Measurements from ENCODE around the gene MTFR2. TPM values are rescaled to one million over a fixed set of nuclear protein-coding genes. Genes with fewer than 3 reads are reported as not detected.
A peak's percentile ranks its signal among the peaks of the same experiment; 100 is the strongest.
"Not testable (repeated sequence)": the region's sequence is repeated elsewhere in the genome, so short reads cannot be mapped to it uniquely, and the experiment has no call there.

The MTFR2 gene
- polyA plus RNA-seq, 2 of the 4 experiments (the other 2 are of a cell fraction): 11.8 to 20.1 TPM

DNA sequence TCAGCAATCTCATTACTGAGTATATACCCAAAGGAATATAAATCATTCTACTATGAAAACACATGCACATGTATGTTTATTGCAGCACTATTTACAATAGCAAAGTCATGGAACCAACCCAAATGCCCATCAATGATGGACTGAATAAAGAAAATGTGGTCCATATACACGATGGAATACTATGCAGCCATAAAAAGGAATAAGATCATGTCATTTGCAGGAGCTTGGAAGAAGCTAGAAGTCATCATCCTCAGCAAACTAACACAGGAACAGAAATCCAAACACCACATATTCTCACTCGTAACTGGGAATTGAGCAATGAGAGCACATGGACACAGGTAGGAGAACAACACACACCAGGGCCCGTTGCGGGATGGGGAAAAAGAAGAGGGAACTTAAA, 25.1 kb downstream of the MTFR2 start:
- Histone ChIP-seq H3K4me1 (peaks cover 13% of the 10 kb centered on the region; the same call in 2 of the 3 replicates), H3K27ac (peak overlapping the region; percentile 87 to 93)
- 87% methylated on average over 4 of the region's 4 CpGs for WGBS (ENCODE audit: missing lambda C conversion rate)
- TF ChIP-seq CHD4 (IDR thresholded peaks at IDR 0.05; ENCODE audit: borderline replicate concordance): 0 out of 2 replicates have a peak, but pooled peaks have one; percentile 50
- H3K4me2 ChIP-seq; ATAC-seq; POLR2A ChIA-PET; H3K4me3 ChIP-seq; H3K9me3 ChIP-seq; DNase-seq (ENCODE audit: low read depth in 1 of 2, low spot score in 1 of 2); FAIRE-seq: not testable (repeated sequence)
- CTCF ChIA-PET: interaction anchor here (3.5 kb wide), 1 partner anchor 11 kb away, joined by 39 read pairs; no protein-coding TSS in a partner anchor

DNA sequence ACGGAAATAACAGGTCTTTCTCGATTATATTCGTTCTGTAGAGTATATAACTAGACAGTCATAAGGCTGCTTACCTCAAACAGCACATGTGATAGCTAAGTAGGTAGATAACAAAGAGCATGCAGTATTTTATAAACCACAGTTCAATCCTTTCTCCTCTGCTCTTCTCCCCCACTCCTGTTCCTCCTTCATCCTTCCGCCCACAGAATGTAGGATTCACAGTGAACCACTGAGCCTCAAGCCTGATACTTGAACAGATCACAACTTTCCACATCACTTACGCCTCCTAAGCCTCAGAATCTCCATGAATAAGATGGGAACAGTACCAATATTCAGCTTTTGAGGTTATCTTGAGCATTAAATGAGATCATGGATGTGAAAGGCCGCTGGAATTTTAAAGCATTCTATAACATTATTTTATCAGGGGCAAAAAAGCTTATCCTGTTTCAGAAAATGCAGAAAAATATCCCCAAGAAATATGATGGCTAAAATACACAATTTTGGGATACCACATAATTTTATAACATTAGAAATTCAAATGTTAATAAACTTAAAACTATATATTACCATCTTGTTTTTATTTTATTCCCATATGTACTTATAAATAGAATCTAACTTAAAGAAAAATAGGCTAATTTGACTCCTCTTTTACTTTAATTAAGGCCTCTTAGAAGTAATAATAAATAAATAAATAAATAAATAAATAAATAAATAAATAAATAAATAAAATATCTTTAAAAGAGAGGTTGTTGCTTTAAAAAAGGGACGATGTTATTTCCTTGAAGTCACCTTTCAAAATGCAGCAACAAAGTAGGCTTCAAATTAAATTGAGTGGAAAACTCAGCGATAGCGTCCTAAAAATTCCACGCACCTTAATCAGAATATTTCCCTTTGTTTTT, 33.4 kb downstream of the MTFR2 start:
- H3K27ac ChIP-seq: no peak overlapping the region
- no peaks in the 10 kb centered on the region for H3K4me1 ChIP-seq
- H3K9me3 ChIP-seq: no peaks in the 10 kb centered on the region; the same call in 2 of the 3 replicates
- ChIA-PET CTCF (interaction anchor here (3.6 kb wide), 1 partner anchor 10 kb away, joined by 21 read pairs; no protein-coding TSS in a partner anchor), POLR2A (no interaction called here)
- no peak for ATAC-seq
- H3K4me2 ChIP-seq: no peak overlapping the region
- DNase-seq (ENCODE audit: low read depth in 1 of 2, low spot score in 1 of 2): no peak
- H3K4me3 ChIP-seq: no peak overlapping the region
- TF ChIP-seq, protein P1, sequence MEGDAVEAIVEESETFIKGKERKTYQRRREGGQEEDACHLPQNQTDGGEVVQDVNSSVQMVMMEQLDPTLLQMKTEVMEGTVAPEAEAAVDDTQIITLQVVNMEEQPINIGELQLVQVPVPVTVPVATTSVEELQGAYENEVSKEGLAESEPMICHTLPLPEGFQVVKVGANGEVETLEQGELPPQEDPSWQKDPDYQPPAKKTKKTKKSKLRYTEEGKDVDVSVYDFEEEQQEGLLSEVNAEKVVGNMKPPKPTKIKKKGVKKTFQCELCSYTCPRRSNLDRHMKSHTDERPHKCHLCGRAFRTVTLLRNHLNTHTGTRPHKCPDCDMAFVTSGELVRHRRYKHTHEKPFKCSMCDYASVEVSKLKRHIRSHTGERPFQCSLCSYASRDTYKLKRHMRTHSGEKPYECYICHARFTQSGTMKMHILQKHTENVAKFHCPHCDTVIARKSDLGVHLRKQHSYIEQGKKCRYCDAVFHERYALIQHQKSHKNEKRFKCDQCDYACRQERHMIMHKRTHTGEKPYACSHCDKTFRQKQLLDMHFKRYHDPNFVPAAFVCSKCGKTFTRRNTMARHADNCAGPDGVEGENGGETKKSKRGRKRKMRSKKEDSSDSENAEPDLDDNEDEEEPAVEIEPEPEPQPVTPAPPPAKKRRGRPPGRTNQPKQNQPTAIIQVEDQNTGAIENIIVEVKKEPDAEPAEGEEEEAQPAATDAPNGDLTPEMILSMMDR (IDR thresholded peaks at IDR 0.05): no peak
- TF ChIP-seq ZC3H11A (IDR thresholded peaks at IDR 0.05): peak; percentile 36
- TF ChIP-seq CEBPB (IDR thresholded peaks at IDR 0.05): no peak
- TF ChIP-seq, protein P2, sequence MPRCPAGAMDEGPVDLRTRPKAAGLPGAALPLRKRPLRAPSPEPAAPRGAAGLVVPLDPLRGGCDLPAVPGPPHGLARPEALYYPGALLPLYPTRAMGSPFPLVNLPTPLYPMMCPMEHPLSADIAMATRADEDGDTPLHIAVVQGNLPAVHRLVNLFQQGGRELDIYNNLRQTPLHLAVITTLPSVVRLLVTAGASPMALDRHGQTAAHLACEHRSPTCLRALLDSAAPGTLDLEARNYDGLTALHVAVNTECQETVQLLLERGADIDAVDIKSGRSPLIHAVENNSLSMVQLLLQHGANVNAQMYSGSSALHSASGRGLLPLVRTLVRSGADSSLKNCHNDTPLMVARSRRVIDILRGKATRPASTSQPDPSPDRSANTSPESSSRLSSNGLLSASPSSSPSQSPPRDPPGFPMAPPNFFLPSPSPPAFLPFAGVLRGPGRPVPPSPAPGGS (IDR thresholded peaks at IDR 0.05): no peak
- FAIRE-seq: no peak
- 80% methylated on average over 10 of the region's 10 CpGs for WGBS (ENCODE audit: missing lambda C conversion rate)

DNA sequence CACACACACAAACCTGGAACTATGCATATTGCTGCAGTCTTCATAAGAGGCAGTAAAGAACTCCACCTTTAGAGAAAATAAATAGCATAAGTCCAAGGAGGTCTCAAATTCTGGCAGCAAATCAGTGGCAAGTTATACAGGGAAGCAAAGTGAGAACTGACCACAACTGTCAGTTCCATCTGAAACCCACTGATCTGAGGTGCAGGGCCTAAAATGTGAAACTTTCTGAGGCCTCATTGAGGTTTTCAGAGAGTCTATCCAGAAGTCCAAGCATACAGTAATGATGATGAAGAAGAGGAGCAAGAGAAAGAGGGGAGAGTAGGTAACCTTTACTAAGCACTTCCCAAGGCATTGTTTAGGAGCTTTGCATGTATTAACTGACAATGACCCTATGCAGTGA, 36.3 kb downstream of the MTFR2 start:
- Histone ChIP-seq H3K4me1 (no peaks in the 10 kb centered on the region), H3K27ac (no peak overlapping the region), H3K4me3 (no peak overlapping the region), H3K9me3 (no peaks in the 10 kb centered on the region), H3K4me2 (no peak overlapping the region)
- no peak for TF ChIP-seq CHD4 (IDR thresholded peaks at IDR 0.05; ENCODE audit: borderline replicate concordance)
- TF ChIP-seq, protein P3, sequence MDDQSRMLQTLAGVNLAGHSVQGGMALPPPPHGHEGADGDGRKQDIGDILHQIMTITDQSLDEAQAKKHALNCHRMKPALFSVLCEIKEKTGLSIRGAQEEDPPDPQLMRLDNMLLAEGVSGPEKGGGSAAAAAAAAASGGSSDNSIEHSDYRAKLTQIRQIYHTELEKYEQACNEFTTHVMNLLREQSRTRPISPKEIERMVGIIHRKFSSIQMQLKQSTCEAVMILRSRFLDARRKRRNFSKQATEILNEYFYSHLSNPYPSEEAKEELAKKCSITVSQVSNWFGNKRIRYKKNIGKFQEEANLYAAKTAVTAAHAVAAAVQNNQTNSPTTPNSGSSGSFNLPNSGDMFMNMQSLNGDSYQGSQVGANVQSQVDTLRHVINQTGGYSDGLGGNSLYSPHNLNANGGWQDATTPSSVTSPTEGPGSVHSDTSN (IDR thresholded peaks at IDR 0.05): no peak
- ChIA-PET CTCF (interaction anchor here (3.9 kb wide), 1 partner anchor 12 kb away, joined by 17 read pairs; no protein-coding TSS in a partner anchor), POLR2A (no interaction called here)
- FAIRE-seq (no peak), DNase-seq (ENCODE audit: low read depth in 1 of 2, low spot score in 1 of 2) (no peak), ATAC-seq (no peak)

DNA sequence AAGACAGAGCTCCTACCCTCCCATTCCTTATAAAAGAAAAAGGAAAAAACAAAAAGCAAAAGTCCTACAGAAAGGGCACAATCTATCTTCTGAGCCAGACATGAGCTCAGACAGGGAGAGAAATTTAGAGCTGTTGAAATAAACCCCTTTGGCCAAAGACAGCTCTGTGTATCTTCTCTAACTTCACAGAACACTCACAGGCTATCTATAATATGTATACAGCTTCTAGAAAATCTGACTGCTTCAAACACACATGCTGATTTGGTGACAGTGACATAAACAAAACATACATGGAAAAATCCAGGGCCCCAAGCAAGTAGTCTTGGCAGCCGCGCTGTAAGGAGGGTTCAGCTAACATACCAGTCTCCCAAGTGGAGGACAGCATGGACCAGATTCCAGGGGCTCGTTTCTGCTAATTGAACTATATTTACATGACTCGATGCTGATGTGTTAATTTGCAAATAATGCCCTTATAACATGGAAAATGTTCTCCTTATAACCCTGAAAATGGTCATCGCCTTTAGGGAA, 37.0 kb downstream of the MTFR2 start:
- ChIA-PET POLR2A (no interaction called here), CTCF (interaction anchor here (0.7 to 3.9 kb wide), 2 partner anchors 13 to 345 kb away, joined by 3 to 17 read pairs; no protein-coding TSS in a partner anchor)
- FAIRE-seq: no peak
- Histone ChIP-seq H3K9me3 (no peaks in the 10 kb centered on the region), H3K4me1 (no peaks in the 10 kb centered on the region), H3K4me2 (no peak overlapping the region), H3K4me3 (no peak overlapping the region), H3K27ac (no peak overlapping the region)
- ATAC-seq: no peak
- TF ChIP-seq CHD4 (IDR thresholded peaks at IDR 0.05; ENCODE audit: borderline replicate concordance) (no peak), CEBPB (IDR thresholded peaks at IDR 0.05) (no peak), JUN (IDR thresholded peaks at IDR 0.05) (no peak), CHD2 (IDR thresholded peaks at IDR 0.05; ENCODE audit: low read length, partially characterized antibody) (no peak), ZFP36 (IDR thresholded peaks at IDR 0.05; ENCODE audit: borderline replicate concordance, partially characterized antibody) (no peak), TFCP2L1 (CRISPR knock-in tag; IDR thresholded peaks at IDR 0.05) (no peak)
- TF ChIP-seq, protein P4, sequence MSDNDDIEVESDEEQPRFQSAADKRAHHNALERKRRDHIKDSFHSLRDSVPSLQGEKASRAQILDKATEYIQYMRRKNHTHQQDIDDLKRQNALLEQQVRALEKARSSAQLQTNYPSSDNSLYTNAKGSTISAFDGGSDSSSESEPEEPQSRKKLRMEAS (IDR thresholded peaks at IDR 0.05): no peak
- DNase-seq (ENCODE audit: low read depth in 1 of 2, low spot score in 1 of 2): no peak
- WGBS (ENCODE audit: missing lambda C conversion rate): 78% methylated on average over 5 of the region's 5 CpGs
